OCI-LY1 (cell line): ENCODE data around the gene DENND1A.

Experiments
- H2AFZ ChIP-seq: fragments of 200-600 bp; sonication (generic), shearing (Covaris generic); 2 replicates; pipeline ENCODE4 v1.6.0; 2014; ENCODE audit warnings: antibody characterized with exemption, mild to moderate bottlenecking, low read length
- H3F3A ChIP-seq: fragments of 200-600 bp; sonication (generic), shearing (Covaris generic); 2 replicates; pipeline ENCODE4 v1.6.0; 2014; ENCODE audit warnings: mild to moderate bottlenecking, antibody characterized with exemption, low read length, moderate library complexity; ENCODE audit not compliant: insufficient read depth
- H3K27ac ChIP-seq: fragments of 200-600 bp; sonication (generic); 2 replicates; pipeline ENCODE4 v1.5.1; 2014; ENCODE audit warnings: low read length, mixed run types, mild to moderate bottlenecking, low read depth; ENCODE audit not compliant: poor library complexity, severe bottlenecking
- H3K27me3 ChIP-seq: fragments of 200-600 bp; sonication (generic); 2 replicates; pipeline ENCODE4 v1.6.0; 2014; ENCODE audit warnings: antibody characterized with exemption, mild to moderate bottlenecking, low read length, moderate library complexity; ENCODE audit not compliant: insufficient read depth
- H3K36me3 ChIP-seq: fragments of 200-600 bp; sonication (generic); 2 replicates; pipeline ENCODE4 v1.6.1; 2014; ENCODE audit warnings: mild to moderate bottlenecking, antibody characterized with exemption, low read length, moderate library complexity, mixed read lengths; ENCODE audit not compliant: insufficient read depth
- H3K4me1 ChIP-seq: fragments of 200-600 bp; sonication (generic); 2 replicates; pipeline ENCODE4 v1.5.1; 2014; ENCODE audit warnings: mild to moderate bottlenecking, low read length, moderate library complexity; ENCODE audit not compliant: insufficient read depth, severe bottlenecking
- H3K4me2 ChIP-seq: fragments of 200-600 bp; sonication (generic), shearing (Covaris generic); 2 replicates; pipeline ENCODE4 v1.6.1; 2014; ENCODE audit warnings: low read length
- H3K4me3 ChIP-seq: fragments of 200-600 bp; sonication (generic); 2 replicates; pipeline ENCODE4 v1.5.1; 2014; ENCODE audit warnings: low read length, low read depth, mild to moderate bottlenecking, mixed read lengths; ENCODE audit not compliant: poor library complexity, severe bottlenecking
- H3K79me2 ChIP-seq: fragments of 200-600 bp; shearing (Covaris generic); 2 replicates; pipeline ENCODE4 v1.6.1; 2016; ENCODE audit warnings: mixed run types, low read length, mixed read lengths; ENCODE audit not compliant: insufficient read depth
- H3K9ac ChIP-seq: fragments of 200-600 bp; sonication (generic), shearing (Covaris generic); 2 replicates; pipeline ENCODE4 v1.6.1; 2014; ENCODE audit warnings: mild to moderate bottlenecking, low read length, mixed read lengths
- H3K9me2 ChIP-seq: fragments of 200-600 bp; sonication (generic), shearing (Covaris generic); 2 replicates; pipeline ENCODE4 v1.6.1; 2014; ENCODE audit warnings: low read depth, mild to moderate bottlenecking, low read length, mixed read lengths
- H3K9me3 ChIP-seq: fragments of 200-600 bp; shearing (Covaris generic); 2 replicates; pipeline ENCODE4 v1.6.1; 2014; ENCODE audit warnings: low read length, mixed read lengths
- H4K20me1 ChIP-seq: fragments of 200-600 bp; sonication (generic), shearing (Covaris generic); 2 replicates; pipeline ENCODE4 v1.6.0; 2016; ENCODE audit warnings: mild to moderate bottlenecking, low read length; ENCODE audit not compliant: insufficient read depth
- EZH2 ChIP-seq: fragments of 200-600 bp; sonication (generic), shearing (Covaris generic); IDR thresholded peaks from 2 replicates; pipeline ENCODE4 v1.8.0; 2017; ENCODE audit warnings: borderline replicate concordance, mixed run types, mild to moderate bottlenecking, antibody characterized with exemption, low read length, moderate library complexity, mixed read lengths
- TF ChIP-seq, protein P1 (sequence below): fragments of 200-600 bp; sonication (generic), shearing (Covaris generic); IDR thresholded peaks from 2 replicates; pipeline ENCODE4 v1.5.1; 2017; ENCODE audit warnings: mild to moderate bottlenecking, antibody characterized with exemption, low read length, moderate library complexity, mixed read lengths

The DENND1A gene

GRCh38 chr9:123488722-123489321 lies 441.1 kb downstream of the DENND1A start:
- Histone ChIP-seq H3K4me1 (no peaks in the 10 kb centered on the region), H3K9me3 (no peaks in the 10 kb centered on the region), H3K27me3 (no peaks in the 10 kb centered on the region), H3K27ac (no peak overlapping the region), H4K20me1 (no peaks in the 10 kb centered on the region), H3K36me3 (no peaks in the 10 kb centered on the region), H3K9me2 (no peaks in the 10 kb centered on the region), H3F3A (no peaks in the 10 kb centered on the region), H3K4me3 (no peak overlapping the region), H2AFZ (no peak overlapping the region), H3K79me2 (no peaks in the 10 kb centered on the region), H3K9ac (no peak overlapping the region), H3K4me2 (no peak overlapping the region)
- no peak for TF ChIP-seq EZH2
- TF ChIP-seq, protein P1, sequence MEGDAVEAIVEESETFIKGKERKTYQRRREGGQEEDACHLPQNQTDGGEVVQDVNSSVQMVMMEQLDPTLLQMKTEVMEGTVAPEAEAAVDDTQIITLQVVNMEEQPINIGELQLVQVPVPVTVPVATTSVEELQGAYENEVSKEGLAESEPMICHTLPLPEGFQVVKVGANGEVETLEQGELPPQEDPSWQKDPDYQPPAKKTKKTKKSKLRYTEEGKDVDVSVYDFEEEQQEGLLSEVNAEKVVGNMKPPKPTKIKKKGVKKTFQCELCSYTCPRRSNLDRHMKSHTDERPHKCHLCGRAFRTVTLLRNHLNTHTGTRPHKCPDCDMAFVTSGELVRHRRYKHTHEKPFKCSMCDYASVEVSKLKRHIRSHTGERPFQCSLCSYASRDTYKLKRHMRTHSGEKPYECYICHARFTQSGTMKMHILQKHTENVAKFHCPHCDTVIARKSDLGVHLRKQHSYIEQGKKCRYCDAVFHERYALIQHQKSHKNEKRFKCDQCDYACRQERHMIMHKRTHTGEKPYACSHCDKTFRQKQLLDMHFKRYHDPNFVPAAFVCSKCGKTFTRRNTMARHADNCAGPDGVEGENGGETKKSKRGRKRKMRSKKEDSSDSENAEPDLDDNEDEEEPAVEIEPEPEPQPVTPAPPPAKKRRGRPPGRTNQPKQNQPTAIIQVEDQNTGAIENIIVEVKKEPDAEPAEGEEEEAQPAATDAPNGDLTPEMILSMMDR, result no peak

GRCh38 chr9:123487944-123488548 lies 441.9 kb downstream of the DENND1A start:
- Histone ChIP-seq H2AFZ (no peak overlapping the region), H4K20me1 (no peaks in the 10 kb centered on the region), H3K9me3 (no peaks in the 10 kb centered on the region), H3K27me3 (no peaks in the 10 kb centered on the region), H3K9me2 (no peaks in the 10 kb centered on the region), H3F3A (no peaks in the 10 kb centered on the region), H3K9ac (no peak overlapping the region), H3K4me1 (no peaks in the 10 kb centered on the region), H3K27ac (no peak overlapping the region), H3K79me2 (no peaks in the 10 kb centered on the region), H3K4me2 (no peak overlapping the region), H3K36me3 (no peaks in the 10 kb centered on the region), H3K4me3 (no peak overlapping the region)
- TF ChIP-seq, protein P1, result no peak
- TF ChIP-seq EZH2, result no peak

- Histone ChIP-seq H3K4me3 (no peak overlapping the region), H3K9me2 (no peaks in the 10 kb centered on the region), H3K79me2 (no peaks in the 10 kb centered on the region), H3K4me1 (no peaks in the 10 kb centered on the region), H3K27me3 (no peaks in the 10 kb centered on the region), H3F3A (no peaks in the 10 kb centered on the region), H3K4me2 (no peak overlapping the region), H3K36me3 (no peaks in the 10 kb centered on the region), H3K9ac (no peak overlapping the region), H3K9me3 (no peaks in the 10 kb centered on the region), H2AFZ (no peak overlapping the region), H3K27ac (no peak overlapping the region), H4K20me1 (no peaks in the 10 kb centered on the region)
- TF ChIP-seq, protein P1, result no peak
- TF ChIP-seq EZH2, result no peak
These were observed 443.5 kb downstream of the DENND1A start for GRCh38 chr9:123486431-123486830.
